Measurements from ENCODE around the gene NEDD4.

DNA sequence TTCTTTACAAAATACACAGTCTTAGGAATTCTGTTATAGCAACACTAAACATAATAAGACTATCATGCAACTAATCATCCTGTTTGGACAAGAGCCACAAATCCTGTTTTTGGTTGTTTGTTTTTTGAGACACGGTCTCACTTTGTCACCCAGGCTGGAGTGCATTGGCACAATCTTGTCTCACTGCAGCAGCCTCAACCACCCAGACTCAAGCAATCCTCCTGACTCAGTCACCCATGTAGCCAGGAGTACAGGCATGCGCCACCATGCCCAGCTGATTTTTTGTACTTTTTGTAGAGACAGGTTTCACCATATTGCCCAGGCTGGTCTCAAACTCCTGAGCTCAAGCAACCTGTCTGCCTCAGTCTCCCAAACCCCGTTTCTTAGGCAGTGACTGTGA is 28.3 kb downstream of the NEDD4 start:
- TF ChIP-seq, protein P1, sequence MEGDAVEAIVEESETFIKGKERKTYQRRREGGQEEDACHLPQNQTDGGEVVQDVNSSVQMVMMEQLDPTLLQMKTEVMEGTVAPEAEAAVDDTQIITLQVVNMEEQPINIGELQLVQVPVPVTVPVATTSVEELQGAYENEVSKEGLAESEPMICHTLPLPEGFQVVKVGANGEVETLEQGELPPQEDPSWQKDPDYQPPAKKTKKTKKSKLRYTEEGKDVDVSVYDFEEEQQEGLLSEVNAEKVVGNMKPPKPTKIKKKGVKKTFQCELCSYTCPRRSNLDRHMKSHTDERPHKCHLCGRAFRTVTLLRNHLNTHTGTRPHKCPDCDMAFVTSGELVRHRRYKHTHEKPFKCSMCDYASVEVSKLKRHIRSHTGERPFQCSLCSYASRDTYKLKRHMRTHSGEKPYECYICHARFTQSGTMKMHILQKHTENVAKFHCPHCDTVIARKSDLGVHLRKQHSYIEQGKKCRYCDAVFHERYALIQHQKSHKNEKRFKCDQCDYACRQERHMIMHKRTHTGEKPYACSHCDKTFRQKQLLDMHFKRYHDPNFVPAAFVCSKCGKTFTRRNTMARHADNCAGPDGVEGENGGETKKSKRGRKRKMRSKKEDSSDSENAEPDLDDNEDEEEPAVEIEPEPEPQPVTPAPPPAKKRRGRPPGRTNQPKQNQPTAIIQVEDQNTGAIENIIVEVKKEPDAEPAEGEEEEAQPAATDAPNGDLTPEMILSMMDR (IDR thresholded peaks at IDR 0.05) = no peak
- no peak for TF ChIP-seq POLR2AphosphoS5 (IDR thresholded peaks at IDR 0.05)
- no peak for TF ChIP-seq POLR2A (IDR thresholded peaks at IDR 0.05)

Measured in upper lobe of left lung (tissue), 4 donors.